ENCODE measurements around the gene CALM1.

DNA sequence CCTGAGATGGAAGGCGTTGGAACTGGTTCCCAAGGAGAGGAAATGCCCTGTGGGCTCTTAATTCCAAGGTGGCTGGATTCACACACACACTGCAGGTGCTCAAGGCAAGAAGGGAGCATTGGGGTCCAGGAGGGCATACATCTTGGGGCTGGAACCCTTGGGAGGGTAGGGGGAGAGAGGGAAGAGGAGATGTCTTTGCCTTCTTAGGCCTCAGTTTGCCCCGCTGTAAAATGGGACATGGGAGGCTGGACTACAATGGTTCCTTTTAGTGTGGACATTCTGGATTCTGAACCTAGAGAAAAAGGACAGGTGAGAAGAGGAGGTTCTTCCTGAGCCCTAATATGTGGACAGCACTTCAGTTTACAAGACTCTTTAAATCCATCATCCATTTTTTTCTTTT is 43.8 kb downstream of the CALM1 start:
- TF ChIP-seq, protein P1, sequence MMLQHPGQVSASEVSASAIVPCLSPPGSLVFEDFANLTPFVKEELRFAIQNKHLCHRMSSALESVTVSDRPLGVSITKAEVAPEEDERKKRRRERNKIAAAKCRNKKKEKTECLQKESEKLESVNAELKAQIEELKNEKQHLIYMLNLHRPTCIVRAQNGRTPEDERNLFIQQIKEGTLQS (CRISPR knock-in tag; conservative IDR thresholded peaks at IDR 0.05): no peak
- TF ChIP-seq CTCF (IDR thresholded peaks at IDR 0.05): no peak
- no peak for TF ChIP-seq FOXJ3 (CRISPR knock-in tag; IDR thresholded peaks at IDR 0.05; ENCODE audit: borderline replicate concordance)
- TF ChIP-seq NR2C2 (CRISPR knock-in tag; IDR thresholded peaks at IDR 0.05): no peak
- TF ChIP-seq, protein P2, sequence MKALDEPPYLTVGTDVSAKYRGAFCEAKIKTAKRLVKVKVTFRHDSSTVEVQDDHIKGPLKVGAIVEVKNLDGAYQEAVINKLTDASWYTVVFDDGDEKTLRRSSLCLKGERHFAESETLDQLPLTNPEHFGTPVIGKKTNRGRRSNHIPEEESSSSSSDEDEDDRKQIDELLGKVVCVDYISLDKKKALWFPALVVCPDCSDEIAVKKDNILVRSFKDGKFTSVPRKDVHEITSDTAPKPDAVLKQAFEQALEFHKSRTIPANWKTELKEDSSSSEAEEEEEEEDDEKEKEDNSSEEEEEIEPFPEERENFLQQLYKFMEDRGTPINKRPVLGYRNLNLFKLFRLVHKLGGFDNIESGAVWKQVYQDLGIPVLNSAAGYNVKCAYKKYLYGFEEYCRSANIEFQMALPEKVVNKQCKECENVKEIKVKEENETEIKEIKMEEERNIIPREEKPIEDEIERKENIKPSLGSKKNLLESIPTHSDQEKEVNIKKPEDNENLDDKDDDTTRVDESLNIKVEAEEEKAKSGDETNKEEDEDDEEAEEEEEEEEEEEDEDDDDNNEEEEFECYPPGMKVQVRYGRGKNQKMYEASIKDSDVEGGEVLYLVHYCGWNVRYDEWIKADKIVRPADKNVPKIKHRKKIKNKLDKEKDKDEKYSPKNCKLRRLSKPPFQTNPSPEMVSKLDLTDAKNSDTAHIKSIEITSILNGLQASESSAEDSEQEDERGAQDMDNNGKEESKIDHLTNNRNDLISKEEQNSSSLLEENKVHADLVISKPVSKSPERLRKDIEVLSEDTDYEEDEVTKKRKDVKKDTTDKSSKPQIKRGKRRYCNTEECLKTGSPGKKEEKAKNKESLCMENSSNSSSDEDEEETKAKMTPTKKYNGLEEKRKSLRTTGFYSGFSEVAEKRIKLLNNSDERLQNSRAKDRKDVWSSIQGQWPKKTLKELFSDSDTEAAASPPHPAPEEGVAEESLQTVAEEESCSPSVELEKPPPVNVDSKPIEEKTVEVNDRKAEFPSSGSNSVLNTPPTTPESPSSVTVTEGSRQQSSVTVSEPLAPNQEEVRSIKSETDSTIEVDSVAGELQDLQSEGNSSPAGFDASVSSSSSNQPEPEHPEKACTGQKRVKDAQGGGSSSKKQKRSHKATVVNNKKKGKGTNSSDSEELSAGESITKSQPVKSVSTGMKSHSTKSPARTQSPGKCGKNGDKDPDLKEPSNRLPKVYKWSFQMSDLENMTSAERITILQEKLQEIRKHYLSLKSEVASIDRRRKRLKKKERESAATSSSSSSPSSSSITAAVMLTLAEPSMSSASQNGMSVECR (CRISPR knock-in tag; IDR thresholded peaks at IDR 0.05; ENCODE audit: borderline replicate concordance): no peak
- TF ChIP-seq CREM (CRISPR knock-in tag; IDR thresholded peaks at IDR 0.05): no peak
- no peak for TF ChIP-seq ZSCAN18 (CRISPR knock-in tag; IDR thresholded peaks at IDR 0.05)
- no peak for TF ChIP-seq ZNF121 (CRISPR knock-in tag; IDR thresholded peaks at IDR 0.05)
- TF ChIP-seq, protein P3, sequence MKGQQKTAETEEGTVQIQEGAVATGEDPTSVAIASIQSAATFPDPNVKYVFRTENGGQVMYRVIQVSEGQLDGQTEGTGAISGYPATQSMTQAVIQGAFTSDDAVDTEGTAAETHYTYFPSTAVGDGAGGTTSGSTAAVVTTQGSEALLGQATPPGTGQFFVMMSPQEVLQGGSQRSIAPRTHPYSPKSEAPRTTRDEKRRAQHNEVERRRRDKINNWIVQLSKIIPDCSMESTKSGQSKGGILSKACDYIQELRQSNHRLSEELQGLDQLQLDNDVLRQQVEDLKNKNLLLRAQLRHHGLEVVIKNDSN (CRISPR knock-in tag; IDR thresholded peaks at IDR 0.05): no peak
- no peak for TF ChIP-seq MLX (CRISPR knock-in tag; IDR thresholded peaks at IDR 0.05)
- TF ChIP-seq, protein P4, sequence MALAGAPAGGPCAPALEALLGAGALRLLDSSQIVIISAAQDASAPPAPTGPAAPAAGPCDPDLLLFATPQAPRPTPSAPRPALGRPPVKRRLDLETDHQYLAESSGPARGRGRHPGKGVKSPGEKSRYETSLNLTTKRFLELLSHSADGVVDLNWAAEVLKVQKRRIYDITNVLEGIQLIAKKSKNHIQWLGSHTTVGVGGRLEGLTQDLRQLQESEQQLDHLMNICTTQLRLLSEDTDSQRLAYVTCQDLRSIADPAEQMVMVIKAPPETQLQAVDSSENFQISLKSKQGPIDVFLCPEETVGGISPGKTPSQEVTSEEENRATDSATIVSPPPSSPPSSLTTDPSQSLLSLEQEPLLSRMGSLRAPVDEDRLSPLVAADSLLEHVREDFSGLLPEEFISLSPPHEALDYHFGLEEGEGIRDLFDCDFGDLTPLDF (CRISPR knock-in tag; IDR thresholded peaks at IDR 0.05): no peak
